T-helper 17 cell (primary cell): ENCODE data around the gene KCNIP4. TPM values are rescaled to one million over a fixed set of nuclear protein-coding genes. Genes with fewer than 3 reads are reported as not detected.
"Not testable (repeated sequence)": the region's sequence is repeated elsewhere in the genome, so short reads cannot be mapped to it uniquely, and the experiment has no call there.

Source experiments
- ATAC-seq: fragments of 150-1000 bp; cut with Tn5 transposase; 2 replicates; pipeline ENCODE4 v1.10.0; 2021; ENCODE audit warnings: mild to moderate bottlenecking, moderate library complexity
- DNase-seq, 3 donors: peaks; one replicate each; pipeline versions ENCODE4 v3.0.0 to v3.0.0-alpha.2; 2020 to 2021
- H3K9me3 ChIP-seq: one replicate; pipeline ENCODE4 v1.7.0; 2013; ENCODE audit warnings: low read length, mild to moderate bottlenecking; ENCODE audit not compliant: control insufficient read depth, poor library complexity, severe bottlenecking
- H3K27ac Mint-ChIP-seq: one replicate; pipeline ENCODE4 v1.8.0; 2022; ENCODE audit warnings: mild to moderate bottlenecking, moderate library complexity, mixed read lengths
- H3K27me3 Mint-ChIP-seq: one replicate; pipeline ENCODE4 v1.8.0; 2022; ENCODE audit warnings: mixed read lengths
- H3K36me3 Mint-ChIP-seq: one replicate; pipeline ENCODE4 v1.8.0; 2022; ENCODE audit warnings: low read depth, mixed read lengths
- H3K4me1 Mint-ChIP-seq: one replicate; pipeline ENCODE4 v1.8.0; 2022; ENCODE audit warnings: mild to moderate bottlenecking, mixed read lengths
- H3K4me3 Mint-ChIP-seq: one replicate; pipeline ENCODE4 v1.8.0; 2022; ENCODE audit warnings: mild to moderate bottlenecking, moderate library complexity, mixed read lengths
- total RNA-seq, 4 donors: library from RNA in 2 of 4; stranded (reverse) in 2 of 4; gene quantifications; one replicate each; pipeline ENCODE4 v1.2.3 and lab custom pipeline; 2022 to 2026

Gene KCNIP4
- total RNA-seq, 2 donors from 2014 or later: not detected

DNA sequence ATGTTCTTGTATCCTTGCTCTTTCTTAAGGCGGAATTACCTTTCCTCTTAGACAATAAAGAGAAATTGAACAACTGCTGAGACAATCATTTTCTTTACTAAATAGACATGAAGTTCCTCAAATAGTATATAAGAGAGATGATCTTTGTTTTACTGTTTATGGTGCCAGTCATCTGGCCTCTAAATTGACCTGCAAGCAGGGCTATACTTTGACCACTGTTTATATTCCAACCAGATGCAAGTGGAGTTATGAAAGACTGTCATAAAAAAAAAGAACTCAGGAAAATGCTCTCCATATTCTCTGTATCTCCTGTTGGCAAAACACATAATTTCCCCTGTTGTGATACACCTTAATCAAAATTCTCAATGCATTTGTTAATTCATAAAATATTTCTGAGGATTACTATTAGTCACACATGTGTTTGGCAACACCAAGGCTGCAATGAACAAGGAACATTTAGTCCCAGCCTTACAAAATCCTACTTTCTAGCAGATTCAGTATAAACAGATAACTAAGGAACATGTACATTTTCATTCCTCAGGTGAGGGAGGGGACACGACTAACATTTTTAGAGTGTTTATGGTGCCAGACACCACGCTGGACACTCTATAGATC lies 562.3 kb downstream of the KCNIP4 start:
- H3K4me3 Mint-ChIP-seq: no peak overlapping the region
- no peaks in the 10 kb centered on the region for H3K36me3 Mint-ChIP-seq
- ATAC-seq: no peak
- no peak for DNase-seq
- no peaks in the 10 kb centered on the region for H3K27me3 Mint-ChIP-seq
- no peak overlapping the region for H3K27ac Mint-ChIP-seq
- H3K4me1 Mint-ChIP-seq: no peaks in the 10 kb centered on the region
- H3K9me3 ChIP-seq: no peaks in the 10 kb centered on the region

DNA sequence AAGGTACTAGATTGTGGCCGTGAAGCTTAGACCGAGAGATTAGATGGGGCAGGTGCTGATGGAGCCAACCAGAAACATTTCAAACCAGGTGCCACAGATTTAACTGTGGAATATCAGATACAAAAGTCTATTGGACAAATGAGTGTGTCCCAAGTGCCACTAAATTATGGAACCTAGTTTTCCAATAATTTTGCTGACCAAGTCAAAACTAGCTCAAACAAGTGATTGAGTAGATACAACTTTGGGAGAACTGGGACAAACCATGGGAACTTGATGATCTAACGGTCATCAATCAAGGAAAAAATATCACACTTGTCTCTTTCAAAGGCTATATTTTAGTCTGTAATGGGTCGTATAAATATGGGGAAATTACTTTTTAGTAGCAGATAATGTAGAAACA lies 562.9 kb downstream of the KCNIP4 start:
- no peaks in the 10 kb centered on the region for H3K9me3 ChIP-seq
- no peaks in the 10 kb centered on the region for H3K36me3 Mint-ChIP-seq
- no peak for ATAC-seq
- no peaks in the 10 kb centered on the region for H3K4me1 Mint-ChIP-seq
- DNase-seq: no peak
- H3K4me3 Mint-ChIP-seq: no peak overlapping the region
- no peak overlapping the region for H3K27ac Mint-ChIP-seq
- no peaks in the 10 kb centered on the region for H3K27me3 Mint-ChIP-seq

DNA sequence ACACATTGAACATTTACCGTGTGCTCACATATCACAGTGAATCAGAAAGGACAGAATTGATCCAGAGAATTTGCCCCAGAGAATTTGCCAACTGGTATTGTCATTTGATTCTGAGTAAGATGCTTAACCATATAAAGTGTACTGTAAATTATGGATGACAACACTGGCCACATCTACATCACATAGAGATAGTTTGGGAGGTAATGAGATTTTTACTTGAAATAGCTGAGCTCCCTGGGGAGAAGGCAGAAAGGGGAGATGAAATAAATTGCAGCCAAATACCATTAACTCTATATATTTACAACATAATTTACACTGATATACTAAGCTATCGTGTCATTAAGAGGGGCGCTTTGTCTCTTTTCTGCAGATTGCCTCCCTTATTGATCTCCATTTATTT lies 564.0 kb downstream of the KCNIP4 start:
- ATAC-seq (no peak), DNase-seq (no peak)
- H3K27me3 Mint-ChIP-seq: no peaks in the 10 kb centered on the region
- no peak overlapping the region for H3K27ac Mint-ChIP-seq
- no peaks in the 10 kb centered on the region for H3K36me3 Mint-ChIP-seq
- H3K4me3 Mint-ChIP-seq: no peak overlapping the region
- H3K9me3 ChIP-seq: no peaks in the 10 kb centered on the region
- no peaks in the 10 kb centered on the region for H3K4me1 Mint-ChIP-seq

DNA sequence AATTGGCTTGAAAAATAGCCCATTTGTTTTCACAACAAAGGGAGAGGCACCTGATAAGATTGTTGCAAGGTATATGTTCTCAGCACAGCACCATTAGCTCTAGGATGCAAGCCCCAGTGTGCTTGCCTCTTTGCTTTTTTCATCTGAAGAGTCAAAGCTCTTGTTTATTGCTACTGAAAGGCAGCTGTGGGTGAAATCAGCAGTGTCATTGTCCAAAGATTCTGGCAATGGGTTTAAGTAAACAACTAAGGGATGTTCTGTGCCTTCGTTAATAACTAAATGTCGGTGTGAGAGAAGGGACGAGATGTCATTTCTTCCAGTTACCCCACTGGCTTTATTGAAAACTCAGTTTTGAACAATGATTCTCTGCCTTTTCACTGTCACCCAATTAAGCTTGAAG lies 567.7 kb downstream of the KCNIP4 start:
- no peaks in the 10 kb centered on the region for H3K9me3 ChIP-seq
- no peak for DNase-seq
- no peaks in the 10 kb centered on the region for H3K4me1 Mint-ChIP-seq
- no peak for ATAC-seq
- no peak overlapping the region for H3K27ac Mint-ChIP-seq
- H3K36me3 Mint-ChIP-seq: no peaks in the 10 kb centered on the region
- no peaks in the 10 kb centered on the region for H3K27me3 Mint-ChIP-seq
- no peak overlapping the region for H3K4me3 Mint-ChIP-seq

DNA sequence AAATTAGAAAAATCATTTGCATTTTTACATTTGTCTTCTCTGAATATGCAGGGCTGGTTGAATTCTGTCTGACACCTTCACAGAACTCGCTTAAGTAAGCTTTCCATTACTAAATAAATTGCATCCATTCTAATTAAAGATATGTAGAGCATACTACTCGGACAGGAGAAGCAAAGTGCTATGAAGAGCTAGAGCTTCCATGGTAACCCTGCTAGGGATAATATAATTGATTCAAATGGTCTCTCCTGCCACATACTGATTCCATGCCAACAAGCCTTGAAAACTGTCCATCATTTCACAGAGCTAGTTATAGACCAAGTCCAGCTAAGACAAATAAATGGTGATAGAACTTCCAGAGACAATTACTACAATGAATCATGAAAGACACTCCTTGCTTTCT lies 571.5 kb downstream of the KCNIP4 start:
- Mint-ChIP-seq H3K36me3 (no peaks in the 10 kb centered on the region), H3K27me3 (no peaks in the 10 kb centered on the region), H3K4me3 (no peak overlapping the region), H3K4me1 (no peaks in the 10 kb centered on the region), H3K27ac (no peak overlapping the region)
- no peaks in the 10 kb centered on the region for H3K9me3 ChIP-seq
- no peak for ATAC-seq
- no peak for DNase-seq

DNA sequence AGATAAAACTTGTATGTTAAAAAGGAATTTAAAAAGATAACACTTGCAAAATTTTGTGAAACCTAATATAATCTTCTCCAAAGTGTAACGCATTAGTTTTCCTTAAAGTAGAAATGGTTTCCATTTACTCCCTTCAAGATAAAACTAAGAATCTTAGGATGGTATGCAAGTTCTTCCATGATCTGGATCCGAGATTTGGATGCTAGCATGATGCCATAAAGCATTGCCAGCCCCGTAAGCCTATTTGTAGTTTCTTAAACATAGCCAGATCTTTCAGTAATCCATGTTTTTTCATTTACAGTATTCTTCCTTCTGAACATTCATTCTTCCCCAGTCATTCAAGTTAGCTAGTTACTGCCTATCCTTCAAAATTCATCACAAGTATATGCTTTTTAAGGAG lies 572.4 kb downstream of the KCNIP4 start:
- no peak overlapping the region for H3K4me3 Mint-ChIP-seq
- H3K27ac Mint-ChIP-seq: no peak overlapping the region
- H3K4me1 Mint-ChIP-seq: no peaks in the 10 kb centered on the region
- DNase-seq: no peak
- no peaks in the 10 kb centered on the region for H3K36me3 Mint-ChIP-seq
- H3K27me3 Mint-ChIP-seq: no peaks in the 10 kb centered on the region
- no peak for ATAC-seq
- no peaks in the 10 kb centered on the region for H3K9me3 ChIP-seq

DNA sequence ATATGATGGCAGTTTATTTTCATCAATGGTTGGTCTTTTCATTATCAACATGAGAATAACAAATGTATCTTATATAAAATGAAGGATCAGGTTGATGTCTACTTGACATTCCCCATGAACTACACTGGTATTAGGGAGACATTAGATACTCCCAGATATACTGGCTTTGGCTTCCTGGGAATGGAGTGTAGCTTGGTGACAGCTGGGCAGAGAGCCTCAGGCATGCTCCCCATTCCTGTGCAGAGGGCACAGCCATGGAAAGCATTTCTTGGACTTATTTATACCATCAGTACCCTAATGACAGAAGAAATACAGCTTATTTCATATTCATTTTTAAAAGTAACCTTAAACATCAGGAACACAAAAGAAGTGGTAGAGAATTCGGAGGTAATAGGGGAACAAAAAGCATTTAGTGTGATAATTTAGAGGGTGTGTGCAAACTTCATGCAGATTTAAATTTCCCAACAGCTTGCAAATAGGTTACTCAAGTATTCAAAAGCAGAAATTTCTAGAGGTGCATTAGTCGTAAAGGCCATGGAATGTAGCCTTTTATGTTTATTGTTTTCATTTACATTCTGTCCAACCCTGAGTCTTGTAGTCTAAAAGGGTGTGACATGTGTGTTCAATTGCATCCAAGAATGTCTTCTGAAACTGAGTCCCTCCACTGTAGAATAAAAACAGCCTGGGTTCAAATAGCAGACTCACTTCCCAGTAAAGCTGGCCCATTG lies 573.8 kb downstream of the KCNIP4 start:
- no peaks in the 10 kb centered on the region for H3K4me1 Mint-ChIP-seq
- ATAC-seq: no peak

DNA sequence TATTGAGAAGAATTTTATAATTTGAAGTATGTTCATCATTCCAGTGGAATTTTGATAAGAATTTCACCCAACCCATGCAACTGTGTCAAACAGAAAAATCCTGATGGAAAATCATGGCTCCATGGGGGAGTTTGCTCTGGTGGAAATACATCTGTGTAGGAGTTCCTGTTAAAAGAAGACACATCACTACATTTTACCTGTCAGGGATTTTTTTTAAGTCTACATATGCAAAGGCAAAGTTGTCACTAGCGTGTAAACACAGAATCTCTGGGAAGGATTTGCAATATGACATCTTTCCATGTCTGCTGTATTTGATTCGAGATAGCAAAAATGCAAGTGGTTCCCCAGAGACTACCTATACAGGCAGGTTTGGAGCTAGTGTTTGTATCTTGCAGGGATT lies 581.0 kb downstream of the KCNIP4 start:
- Mint-ChIP-seq H3K27me3 (no peaks in the 10 kb centered on the region), H3K4me1 (no peaks in the 10 kb centered on the region), H3K36me3 (no peaks in the 10 kb centered on the region), H3K27ac (no peak overlapping the region), H3K4me3 (no peak overlapping the region)
- no peak for DNase-seq
- no peaks in the 10 kb centered on the region for H3K9me3 ChIP-seq
- ATAC-seq: no peak

More for the DNA sequence above, 573.8 kb downstream of the KCNIP4 start:
- no peaks in the 10 kb centered on the region for H3K27me3 Mint-ChIP-seq
- no peaks in the 10 kb centered on the region for H3K36me3 Mint-ChIP-seq
- H3K27ac Mint-ChIP-seq: no peak overlapping the region
- no peak overlapping the region for H3K4me3 Mint-ChIP-seq
- no peak for DNase-seq
- no peaks in the 10 kb centered on the region for H3K9me3 ChIP-seq

DNA sequence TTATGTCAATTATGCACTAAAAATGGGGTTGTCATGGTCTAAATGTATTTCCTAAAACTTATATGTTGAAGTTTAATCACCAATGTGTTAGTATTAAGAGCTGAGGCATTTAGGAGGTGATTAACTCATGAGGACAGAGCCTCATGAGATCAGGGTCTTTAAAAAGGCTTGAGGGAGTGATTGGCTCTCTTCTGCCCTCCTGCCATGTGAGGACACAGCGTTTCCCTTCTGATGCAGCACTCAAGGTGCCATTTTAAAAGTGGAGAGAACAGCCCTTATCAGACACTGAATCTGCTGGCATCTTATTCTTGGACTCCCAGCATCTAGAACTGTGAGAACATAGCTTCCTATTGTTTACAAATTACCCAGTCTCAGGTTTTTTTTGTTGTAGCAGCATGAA lies 581.7 kb downstream of the KCNIP4 start:
- DNase-seq: no peak
- H3K9me3 ChIP-seq: no peaks in the 10 kb centered on the region
- Mint-ChIP-seq H3K4me1 (no peaks in the 10 kb centered on the region), H3K4me3 (no peak overlapping the region), H3K27me3 (no peaks in the 10 kb centered on the region), H3K36me3 (no peaks in the 10 kb centered on the region), H3K27ac (no peak overlapping the region)
- no peak for ATAC-seq

DNA sequence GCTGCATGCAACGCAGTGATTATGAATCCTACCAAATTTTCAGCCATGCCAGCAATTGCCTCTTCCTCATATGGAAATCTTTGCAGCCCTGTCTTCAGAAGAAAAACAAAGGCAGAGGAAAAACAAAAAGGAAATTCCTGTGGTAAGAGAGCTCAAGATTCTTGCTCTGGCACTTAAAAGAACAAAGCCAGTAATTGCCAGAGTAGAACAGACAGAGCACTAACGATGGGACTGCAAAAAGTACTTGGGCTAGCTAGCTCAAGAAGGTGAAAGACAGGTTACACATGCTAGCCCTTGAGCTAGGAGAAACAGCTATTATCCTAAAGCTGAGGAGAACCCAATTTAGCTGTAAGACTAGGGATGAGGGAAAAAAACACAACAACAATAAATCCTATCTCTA lies 582.3 kb downstream of the KCNIP4 start:
- Mint-ChIP-seq H3K4me1 (no peaks in the 10 kb centered on the region), H3K27me3 (no peaks in the 10 kb centered on the region), H3K36me3 (no peaks in the 10 kb centered on the region), H3K27ac (no peak overlapping the region), H3K4me3 (no peak overlapping the region)
- no peaks in the 10 kb centered on the region for H3K9me3 ChIP-seq
- ATAC-seq: no peak
- no peak for DNase-seq

DNA sequence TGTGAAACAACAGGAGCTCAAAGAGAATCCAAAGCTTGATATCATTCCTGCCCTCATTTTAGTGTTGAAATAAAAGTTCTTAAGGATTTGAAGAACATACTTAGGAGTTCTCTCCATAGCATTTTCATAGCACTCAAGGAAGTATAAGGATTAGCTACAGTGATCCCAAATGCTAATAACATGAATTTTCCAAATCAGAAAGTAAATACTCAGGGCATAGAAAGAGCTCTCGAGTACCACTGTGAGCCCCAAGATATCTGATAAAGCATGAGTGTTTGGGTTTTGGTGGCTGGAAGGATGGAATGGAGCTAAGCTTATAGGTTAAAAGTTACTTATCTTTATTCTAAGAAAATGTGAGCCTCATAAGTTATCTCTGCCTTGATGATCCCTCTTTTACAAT lies 584.9 kb downstream of the KCNIP4 start:
- ATAC-seq (no peak), DNase-seq (no peak)
- Mint-ChIP-seq H3K27ac (no peak overlapping the region), H3K36me3 (no peaks in the 10 kb centered on the region), H3K4me3 (no peak overlapping the region), H3K4me1 (no peaks in the 10 kb centered on the region), H3K27me3 (no peaks in the 10 kb centered on the region)
- H3K9me3 ChIP-seq: no peaks in the 10 kb centered on the region

DNA sequence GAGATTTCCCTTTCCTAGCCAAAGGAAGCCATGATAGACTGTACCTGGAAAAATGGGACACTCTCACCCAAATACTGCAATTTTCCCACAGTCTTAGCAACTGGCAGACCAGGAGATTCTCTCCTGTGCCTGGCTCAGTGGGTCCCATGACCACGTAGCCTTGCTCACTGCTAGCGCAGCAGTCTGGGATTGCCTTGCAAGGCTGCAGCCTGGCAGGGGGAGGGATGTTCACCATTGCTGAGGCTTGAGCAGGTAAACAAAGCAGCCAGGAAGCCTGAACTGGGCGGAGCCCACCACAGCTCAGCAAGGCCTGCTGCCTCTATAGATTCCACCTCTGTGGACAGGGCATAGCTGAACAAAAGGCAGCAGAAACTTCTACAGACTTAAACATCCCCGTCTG lies 596.2 kb downstream of the KCNIP4 start:
- not testable (repeated sequence) for ATAC-seq, H3K9me3 ChIP-seq, H3K4me3 Mint-ChIP-seq, H3K27me3 Mint-ChIP-seq, H3K36me3 Mint-ChIP-seq, H3K4me1 Mint-ChIP-seq, DNase-seq, H3K27ac Mint-ChIP-seq

DNA sequence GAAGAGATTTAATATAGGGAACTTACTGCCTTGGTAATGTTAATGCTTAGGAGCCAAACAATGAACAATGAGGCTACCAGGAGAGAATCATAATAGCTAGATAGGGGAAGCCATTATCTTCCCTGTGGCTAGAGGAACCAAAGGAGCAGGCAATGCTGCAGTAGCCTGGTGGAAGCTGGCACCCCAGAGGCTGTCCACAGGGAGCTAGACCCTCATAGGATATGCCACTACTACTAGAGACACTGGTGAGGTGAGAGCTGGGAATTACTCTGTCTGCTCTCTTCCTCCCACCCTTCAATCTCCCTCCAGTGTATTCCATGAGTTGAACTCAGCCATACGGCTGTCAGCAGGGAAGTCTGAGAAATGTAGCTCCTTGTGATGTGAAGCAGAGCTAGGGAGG lies 601.4 kb downstream of the KCNIP4 start:
- Mint-ChIP-seq H3K4me1 (no peaks in the 10 kb centered on the region), H3K4me3 (no peak overlapping the region), H3K27ac (no peak overlapping the region), H3K27me3 (no peaks in the 10 kb centered on the region), H3K36me3 (no peaks in the 10 kb centered on the region)
- peaks cover 3% of the 10 kb centered on the region for H3K9me3 ChIP-seq
- DNase-seq (no peak), ATAC-seq (no peak)

DNA sequence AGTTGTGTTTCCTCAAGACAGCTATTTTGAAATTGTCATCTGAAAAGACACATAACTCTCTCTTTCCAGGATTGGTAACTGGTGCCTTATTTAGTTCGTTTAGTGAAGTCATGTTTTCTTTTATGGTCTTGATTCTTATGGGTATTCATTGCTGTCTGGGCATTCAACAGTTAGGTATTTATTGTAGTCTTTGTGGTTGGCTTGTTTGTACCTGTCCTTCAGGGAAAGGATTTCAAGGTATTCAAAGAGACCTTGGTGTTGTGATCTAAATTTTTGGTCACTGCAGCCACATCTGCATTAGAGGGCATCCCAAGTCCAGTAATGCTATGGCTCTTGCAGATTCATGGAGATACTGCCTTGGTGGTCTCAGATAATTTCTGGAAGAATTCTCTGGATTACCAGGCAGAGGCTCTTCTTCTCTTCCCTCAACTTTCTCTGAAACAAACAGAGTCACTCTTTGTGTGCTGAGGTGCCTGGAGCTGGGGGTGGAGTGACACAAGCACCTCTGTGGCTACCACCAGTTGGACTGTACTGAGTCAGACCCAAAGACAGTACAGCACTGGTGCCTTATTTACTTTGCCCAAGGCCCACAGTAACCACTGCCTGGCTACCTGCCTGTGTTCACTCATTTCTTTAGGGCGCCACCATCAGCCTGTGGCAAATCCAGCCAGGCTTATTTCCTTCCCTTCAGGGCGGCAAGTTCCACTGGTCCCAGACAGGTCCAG lies 620.4 kb downstream of the KCNIP4 start:
- Mint-ChIP-seq H3K27ac (no peak overlapping the region), H3K4me1 (no peaks in the 10 kb centered on the region), H3K36me3 (no peaks in the 10 kb centered on the region), H3K27me3 (no peaks in the 10 kb centered on the region), H3K4me3 (no peak overlapping the region)
- ATAC-seq: no peak
- H3K9me3 ChIP-seq: no peaks in the 10 kb centered on the region
- no peak for DNase-seq
